Neutrophil (primary cell): Measurements from ENCODE around the gene FAM174B.

Experiments
- H3K27ac ChIP-seq: fragments of 200-600 bp; sonication (generic); 2 replicates; pipeline ENCODE4 v1.5.1; 2016; ENCODE audit warnings: mild to moderate bottlenecking, moderate library complexity
- H3K27me3 ChIP-seq: fragments of 200-600 bp; sonication (generic); 2 replicates; pipeline ENCODE4 v1.6.0; 2016; ENCODE audit warnings: mild to moderate bottlenecking
- H3K36me3 ChIP-seq: fragments of 200-600 bp; sonication (generic); 2 replicates; pipeline ENCODE4 v1.5.1; 2017
- H3K4me1 ChIP-seq, 2 experiments: fragments of 200-600 bp in 1 of 2; sonication (generic) in 1 of 2; 1 replicate in 1 of 2; 2 replicates in 1 of 2; pipeline versions ENCODE4 v1.5.1 to v1.6.1; 2013 to 2016; ENCODE audit warnings: low read depth in 1 of 2, low read length in 1 of 2, mild to moderate bottlenecking in 1 of 2, moderate library complexity in 1 of 2; ENCODE audit not compliant: control insufficient read depth in 1 of 2, insufficient read depth in 1 of 2
- H3K4me3 ChIP-seq, 2 experiments: fragments of 200-600 bp in 1 of 2; sonication (generic) in 1 of 2; 1 replicate in 1 of 2; 2 replicates in 1 of 2; pipeline ENCODE4 v1.5.1; 2013 to 2016; ENCODE audit warnings: low read depth in 1 of 2, low read length in 1 of 2, mild to moderate bottlenecking in 1 of 2, moderate library complexity in 1 of 2
- H3K9me3 ChIP-seq: fragments of 200-600 bp; sonication (generic); 2 replicates; pipeline ENCODE4 v1.5.1; 2016
- CTCF ChIP-seq: fragments of 200-600 bp; sonication (generic); IDR thresholded peaks from 2 replicates; pipeline ENCODE4 v1.5.1; 2016; ENCODE audit warnings: antibody characterized with exemption

Gene FAM174B

DNA sequence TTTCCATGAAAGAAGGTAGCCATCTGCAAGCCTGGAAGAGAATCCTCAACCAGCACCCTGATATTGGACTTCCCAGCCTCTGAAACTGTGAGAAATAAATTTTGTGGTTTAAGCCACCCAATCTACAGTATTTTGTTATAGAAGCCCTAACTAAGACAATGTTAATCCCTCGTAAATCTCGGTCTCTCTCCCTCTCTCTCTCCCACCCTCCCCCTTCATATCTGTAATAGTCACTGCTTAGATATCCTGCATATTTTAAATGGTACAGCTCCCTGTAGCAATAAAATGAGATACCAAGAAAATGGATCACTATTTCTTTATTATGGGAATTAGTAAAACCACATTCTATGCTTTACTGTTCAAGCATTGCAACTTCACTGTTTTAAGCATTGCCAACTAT is 21.0 kb upstream of the FAM174B start:
- TF ChIP-seq CTCF, result no peak
- no peaks in the 10 kb centered on the region for H3K36me3 ChIP-seq

DNA sequence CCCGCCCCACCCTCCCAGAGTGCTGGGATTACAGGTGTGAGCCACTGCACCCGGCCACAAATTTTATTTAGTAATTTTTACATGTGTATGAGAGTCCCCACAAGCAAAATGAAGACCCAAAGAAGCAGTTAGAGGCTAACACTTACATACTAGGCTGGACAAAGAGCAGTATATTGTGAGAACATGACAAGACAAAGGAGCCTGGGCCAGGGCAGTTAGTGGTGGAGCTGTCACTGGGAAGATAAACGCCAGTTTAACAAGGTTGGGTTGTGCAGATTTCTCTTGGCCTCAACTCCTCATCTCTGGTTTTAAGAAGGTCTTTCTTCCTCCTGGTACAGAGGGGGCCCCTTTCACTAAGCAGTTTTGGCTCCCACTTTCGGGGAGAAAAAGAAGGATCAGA is 19.9 kb upstream of the FAM174B start:
- Histone ChIP-seq H3K27ac (no peak overlapping the region), H3K36me3 (no peaks in the 10 kb centered on the region), H3K4me3 (no peak overlapping the region), H3K4me1 (no peaks in the 10 kb centered on the region), H3K9me3 (no peaks in the 10 kb centered on the region), H3K27me3 (peaks cover 10% of the 10 kb centered on the region)
- no peak for TF ChIP-seq CTCF

More for the DNA sequence above, 21.0 kb upstream of the FAM174B start:
- Histone ChIP-seq H3K4me1 (peaks cover 0 to 7% of the 10 kb centered on the region in 2 experiments), H3K27ac (no peak overlapping the region), H3K27me3 (peaks cover 10% of the 10 kb centered on the region), H3K9me3 (no peaks in the 10 kb centered on the region), H3K4me3 (no peak overlapping the region)

DNA sequence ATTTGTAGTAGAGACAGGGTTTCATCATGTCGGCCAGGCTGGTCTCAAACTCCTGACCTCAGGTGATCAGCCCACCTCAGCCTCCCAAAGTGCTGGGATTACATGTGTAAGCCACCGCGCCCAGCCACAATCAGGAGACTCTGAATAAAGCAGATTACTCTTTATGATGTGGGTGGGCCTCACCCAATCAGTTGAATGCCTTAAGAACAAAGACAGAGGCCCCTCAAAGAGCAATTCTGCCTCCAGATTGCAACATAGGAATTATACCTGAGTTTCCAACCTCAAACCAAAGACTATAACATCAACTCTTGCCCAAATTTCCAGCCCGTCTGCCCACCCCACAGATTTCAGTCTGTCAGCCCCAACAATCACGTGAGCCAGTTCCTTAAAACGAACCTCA is 18.8 kb upstream of the FAM174B start:
- H3K4me1 ChIP-seq, result no peaks in the 10 kb centered on the region
- H3K36me3 ChIP-seq, result no peaks in the 10 kb centered on the region
- no peak overlapping the region for H3K27ac ChIP-seq
- no peaks in the 10 kb centered on the region for H3K9me3 ChIP-seq
- H3K27me3 ChIP-seq, result peaks cover 10% of the 10 kb centered on the region
- H3K4me3 ChIP-seq, result no peak overlapping the region
- TF ChIP-seq CTCF, result no peak

DNA sequence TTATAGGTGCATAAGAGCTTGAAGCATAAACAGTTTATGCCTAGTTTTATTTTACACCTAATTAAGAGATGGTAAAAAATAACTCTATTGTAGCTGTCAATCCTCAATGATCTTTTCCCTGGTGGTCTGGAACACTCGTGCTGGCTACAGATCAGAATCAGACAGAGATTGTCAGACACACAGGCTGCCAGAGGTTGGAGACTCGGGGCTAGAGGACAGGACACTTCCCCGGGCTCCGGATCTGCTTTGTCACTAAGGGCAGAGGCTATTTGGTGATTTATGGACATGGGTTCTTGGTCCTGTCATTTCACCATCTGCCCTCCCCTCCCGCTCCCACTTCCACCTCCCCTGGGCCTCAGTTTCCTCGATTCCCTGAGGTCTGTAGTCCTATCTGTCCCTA is 16.5 kb upstream of the FAM174B start:
- no peak overlapping the region for H3K4me3 ChIP-seq
- no peak overlapping the region for H3K27ac ChIP-seq
- peaks cover 5% of the 10 kb centered on the region for H3K27me3 ChIP-seq
- H3K4me1 ChIP-seq, result no peaks in the 10 kb centered on the region
- H3K36me3 ChIP-seq, result no peaks in the 10 kb centered on the region
- H3K9me3 ChIP-seq, result no peaks in the 10 kb centered on the region
- TF ChIP-seq CTCF, result no peak

DNA sequence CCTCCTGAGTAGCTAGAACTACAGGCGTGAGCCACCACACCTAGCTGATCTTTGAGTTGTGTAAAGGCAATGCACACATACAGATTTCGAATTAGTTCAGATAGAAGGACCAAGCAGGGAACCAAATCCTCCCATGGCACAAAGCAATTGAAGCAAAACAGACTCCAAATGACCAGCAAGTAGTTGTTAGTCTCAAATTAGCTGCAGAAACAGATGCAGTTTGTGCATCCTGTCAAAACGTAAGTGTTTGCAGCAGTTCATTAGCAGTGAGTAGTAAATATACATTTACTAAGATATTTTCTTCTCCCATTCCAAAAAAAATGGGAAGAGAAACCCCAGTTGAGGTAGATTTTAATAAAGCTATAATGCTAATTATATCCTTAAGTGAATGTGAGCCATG is 15.8 kb upstream of the FAM174B start:
- no peak for TF ChIP-seq CTCF
- H3K36me3 ChIP-seq, result no peaks in the 10 kb centered on the region
- H3K27me3 ChIP-seq, result peaks cover 9% of the 10 kb centered on the region
- no peak overlapping the region for H3K4me3 ChIP-seq
- no peaks in the 10 kb centered on the region for H3K4me1 ChIP-seq
- no peak overlapping the region for H3K27ac ChIP-seq
- H3K9me3 ChIP-seq, result no peaks in the 10 kb centered on the region

GRCh38 chr15:92670621-92671020 is 15.0 kb upstream of the FAM174B start:
- Histone ChIP-seq H3K4me1 (no peaks in the 10 kb centered on the region), H3K27ac (no peak overlapping the region), H3K36me3 (no peaks in the 10 kb centered on the region), H3K27me3 (peaks cover 16% of the 10 kb centered on the region), H3K9me3 (no peaks in the 10 kb centered on the region), H3K4me3 (no peak overlapping the region)
- TF ChIP-seq CTCF, result no peak
